MCF 10A (cell line): Measurements from ENCODE around the gene NR2C2. TPM values are rescaled to one million over a fixed set of nuclear protein-coding genes. Genes with fewer than 3 reads are reported as not detected.

Experiments used
- BruUV-seq: library from RNA; stranded (reverse); fragments of 400-500 nt; replicated peaks from 2 replicates; lab custom pipeline; 2021; lab: Mats Ljungman, UMichigan
- CTCF ChIA-PET: fragments of 300-600 bp; sonication (Branson Sonifier 250); formaldehyde crosslinking; extraction: SDS; loops from one replicate; lab custom pipeline; 2021; ENCODE audit warnings: antibody characterized with exemption, inconsistent platforms; lab: Yijun Ruan, JAX
- POLR2A ChIA-PET: fragments of 300-600, 350-650 bp; sonication (Branson Sonifier 250); formaldehyde crosslinking; extraction: SDS; loops from one replicate; lab custom pipeline; 2020; ENCODE audit warnings: antibody characterized with exemption, inconsistent platforms; lab: Yijun Ruan, JAX
- DNase-seq: peaks from one replicate; pipeline ENCODE4 v3.0.0-alpha.2; 2018; ENCODE audit not compliant: unreplicated experiment
- H3K27ac Mint-ChIP-seq: one replicate; pipeline ENCODE4 v1.8.0; 2022; ENCODE audit warnings: mild to moderate bottlenecking, low read depth, mixed read lengths; ENCODE audit not compliant: unreplicated experiment
- H3K27me3 Mint-ChIP-seq: one replicate; pipeline ENCODE4 v1.8.0; 2022; ENCODE audit warnings: mixed read lengths; ENCODE audit not compliant: insufficient read depth, unreplicated experiment
- H3K36me3 Mint-ChIP-seq: one replicate; pipeline ENCODE4 v1.8.0; 2022; ENCODE audit warnings: mild to moderate bottlenecking, moderate library complexity, mixed read lengths; ENCODE audit not compliant: insufficient read depth, unreplicated experiment
- H3K4me1 Mint-ChIP-seq: one replicate; pipeline ENCODE4 v1.8.0; 2022; ENCODE audit warnings: mixed read lengths; ENCODE audit not compliant: insufficient read depth, unreplicated experiment
- H3K4me3 Mint-ChIP-seq: one replicate; pipeline ENCODE4 v1.8.0; 2022; ENCODE audit warnings: mild to moderate bottlenecking, moderate library complexity, mixed read lengths; ENCODE audit not compliant: unreplicated experiment
- H3K9me3 Mint-ChIP-seq: one replicate; pipeline ENCODE4 v1.8.0; 2022; ENCODE audit warnings: mixed read lengths; ENCODE audit not compliant: unreplicated experiment
- intact Hi-C: fragments of 100-400 bp; cut with micrococcal nuclease; formaldehyde crosslinking; loops from 2 replicates; pipeline ENCODE4 v1.14.1; 2022
- total RNA-seq: library from RNA; stranded (reverse); gene quantifications from 2 replicates; pipeline ENCODE4 v1.2.3, GENCODE V29; 2022
- TF ChIP-seq, protein P1 (sequence below): fragments of 200-600 bp; IDR thresholded peaks from one replicate; pipeline ENCODE4 v1.8.0; 2022; ENCODE audit warnings: antibody characterized with exemption, mild to moderate bottlenecking; ENCODE audit not compliant: unreplicated experiment

Gene NR2C2
- total RNA-seq, 1 experiment from 2014 or later: 42.4 TPM

DNA sequence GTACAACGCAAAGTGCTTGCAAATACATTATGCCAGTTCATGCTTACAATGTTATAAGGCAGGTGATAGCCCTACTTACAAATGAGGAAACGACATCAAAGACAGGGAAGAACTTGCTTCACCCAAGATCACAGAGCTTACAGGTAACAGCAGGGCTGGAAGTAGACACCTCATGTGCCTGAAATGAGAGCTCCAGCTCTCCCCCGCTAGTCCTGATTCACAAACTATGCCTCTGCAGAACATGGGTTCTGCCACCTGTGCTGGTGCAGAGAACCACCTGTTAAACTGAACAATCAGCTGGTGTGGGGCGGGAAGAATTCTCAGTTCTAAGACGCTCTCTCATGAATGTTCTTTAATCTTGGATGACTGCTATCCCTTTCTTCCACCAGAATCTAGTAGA, 144.2 kb downstream of the NR2C2 start:
- H3K9me3 Mint-ChIP-seq: no peaks in the 10 kb centered on the region
- no peak overlapping the region for H3K27ac Mint-ChIP-seq
- TF ChIP-seq, protein P1, sequence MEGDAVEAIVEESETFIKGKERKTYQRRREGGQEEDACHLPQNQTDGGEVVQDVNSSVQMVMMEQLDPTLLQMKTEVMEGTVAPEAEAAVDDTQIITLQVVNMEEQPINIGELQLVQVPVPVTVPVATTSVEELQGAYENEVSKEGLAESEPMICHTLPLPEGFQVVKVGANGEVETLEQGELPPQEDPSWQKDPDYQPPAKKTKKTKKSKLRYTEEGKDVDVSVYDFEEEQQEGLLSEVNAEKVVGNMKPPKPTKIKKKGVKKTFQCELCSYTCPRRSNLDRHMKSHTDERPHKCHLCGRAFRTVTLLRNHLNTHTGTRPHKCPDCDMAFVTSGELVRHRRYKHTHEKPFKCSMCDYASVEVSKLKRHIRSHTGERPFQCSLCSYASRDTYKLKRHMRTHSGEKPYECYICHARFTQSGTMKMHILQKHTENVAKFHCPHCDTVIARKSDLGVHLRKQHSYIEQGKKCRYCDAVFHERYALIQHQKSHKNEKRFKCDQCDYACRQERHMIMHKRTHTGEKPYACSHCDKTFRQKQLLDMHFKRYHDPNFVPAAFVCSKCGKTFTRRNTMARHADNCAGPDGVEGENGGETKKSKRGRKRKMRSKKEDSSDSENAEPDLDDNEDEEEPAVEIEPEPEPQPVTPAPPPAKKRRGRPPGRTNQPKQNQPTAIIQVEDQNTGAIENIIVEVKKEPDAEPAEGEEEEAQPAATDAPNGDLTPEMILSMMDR: no peak
- H3K4me3 Mint-ChIP-seq: no peak overlapping the region
- no peaks in the 10 kb centered on the region for H3K27me3 Mint-ChIP-seq
- ChIA-PET POLR2A (interaction anchor here (1.1 kb wide), 1 partner anchor 12 kb away, joined by 4 read pairs; no protein-coding TSS in a partner anchor), CTCF (interaction anchor here (0.7 to 1.6 kb wide), 2 partner anchors 17 to 297 kb away, joined by 3 to 7 read pairs; no protein-coding TSS in a partner anchor)
- no TSS peak for BruUV-seq
- peaks cover 73% of the 10 kb centered on the region for H3K36me3 Mint-ChIP-seq
- H3K4me1 Mint-ChIP-seq: no peaks in the 10 kb centered on the region
- intact Hi-C loops: no loop called here
- no peak for DNase-seq

DNA sequence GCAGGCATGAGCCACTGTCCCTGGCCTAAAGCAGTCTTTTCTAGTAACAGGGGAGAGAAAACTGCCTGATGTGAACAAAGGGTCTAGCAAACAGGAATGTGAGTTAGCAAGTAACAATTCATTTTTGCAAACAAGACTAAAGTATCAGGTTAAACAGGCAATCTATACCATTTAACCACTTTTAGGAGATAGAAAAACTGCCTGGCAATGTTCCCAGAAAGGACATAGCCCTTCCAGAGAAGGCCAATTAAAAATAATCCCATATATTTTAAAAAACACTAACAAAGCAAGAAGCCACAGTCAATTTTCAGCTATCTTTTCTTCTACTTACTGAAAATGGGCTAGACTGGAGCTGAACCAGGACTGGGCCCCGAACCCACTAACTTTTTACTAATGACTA, 145.3 kb downstream of the NR2C2 start:
- Mint-ChIP-seq H3K36me3 (peaks cover 62% of the 10 kb centered on the region), H3K4me1 (peaks cover 1% of the 10 kb centered on the region), H3K27ac (no peak overlapping the region), H3K9me3 (no peaks in the 10 kb centered on the region), H3K4me3 (no peak overlapping the region), H3K27me3 (no peaks in the 10 kb centered on the region)
- no peak for DNase-seq
- ChIA-PET POLR2A (interaction anchor here (0.6 to 1.7 kb wide), 2 partner anchors 10 to 27 kb away, joined by 3 to 5 read pairs; partner anchors contain the start of gene MRPS25), CTCF (interaction anchor here (1.6 kb wide), 1 partner anchor 16 kb away, joined by 7 read pairs; no protein-coding TSS in a partner anchor)
- intact Hi-C loops: no loop called here
- TF ChIP-seq, protein P1: no peak
- BruUV-seq: no TSS peak

GRCh38 chr3:15094187-15094875, 146.9 kb downstream of the NR2C2 start:
- POLR2A ChIA-PET: interaction anchor here (0.6 to 1.7 kb wide), 2 partner anchors 8 to 611 kb away, joined by 4 to 5 read pairs; no protein-coding TSS in a partner anchor
- intact Hi-C loops: no loop called here

GRCh38 chr3:15096046-15096445, 148.7 kb downstream of the NR2C2 start:
- BruUV-seq: TSS peak; percentile 10
- H3K4me1 Mint-ChIP-seq: peaks cover 6% of the 10 kb centered on the region
- POLR2A ChIA-PET: interaction anchor here (0.7 to 4.2 kb wide), 2 partner anchors 31 to 266 kb away, joined by 3 to 49 read pairs; partner anchors contain the start of gene MRPS25
- TF ChIP-seq, protein P1: no peak
- H3K36me3 Mint-ChIP-seq: peaks cover 33% of the 10 kb centered on the region
- intact Hi-C loops: no loop called here
- H3K4me3 Mint-ChIP-seq: no peak overlapping the region
- DNase-seq: no peak
- H3K9me3 Mint-ChIP-seq: no peaks in the 10 kb centered on the region
- CTCF ChIA-PET: interaction anchor here (0.9 kb wide), 1 partner anchor 175 kb away, joined by 3 read pairs; no protein-coding TSS in a partner anchor
- no peaks in the 10 kb centered on the region for H3K27me3 Mint-ChIP-seq
- H3K27ac Mint-ChIP-seq: no peak overlapping the region

More at GRCh38 chr3:15094187-15094875, 146.9 kb downstream of the NR2C2 start:
- Mint-ChIP-seq H3K4me3 (no peak overlapping the region), H3K36me3 (peaks cover 49% of the 10 kb centered on the region), H3K9me3 (no peaks in the 10 kb centered on the region), H3K4me1 (peaks cover 6% of the 10 kb centered on the region), H3K27ac (no peak overlapping the region), H3K27me3 (no peaks in the 10 kb centered on the region)
- no TSS peak for BruUV-seq
- CTCF ChIA-PET: interaction anchor here (0.5 to 1.3 kb wide), 6 partner anchors 10 to 596 kb away, joined by 3 to 5 read pairs (median 3); partner anchors contain the start of gene CAPN7
- no peak for DNase-seq
- TF ChIP-seq, protein P1: no peak
